ENCODE measurements around the gene ADCY9. TPM values are rescaled to one million over a fixed set of nuclear protein-coding genes. Genes with fewer than 3 reads are reported as not detected.

ADCY9 gene
- total and polyA plus RNA-seq, 2 experiments from 2014 or later = 2.2 to 18.3 TPM

- Histone ChIP-seq H3K4me2 (no peak overlapping the region), H3K36me3 (ENCODE audit: insufficient read depth) (no peaks in the 10 kb centered on the region), H3F3A (replicated peaks; ENCODE audit: low read depth) (0 out of 2 replicates have a peak, but pooled peaks cover 4% of the 10 kb centered on the region), H3K27me3 (ENCODE audit: insufficient read depth) (no peaks in the 10 kb centered on the region), H4K20me1 (replicated peaks; ENCODE audit: insufficient read depth) (no peaks in the 10 kb centered on the region), H3K27ac (ENCODE audit: low read depth) (no peak overlapping the region), H3K9me2 (ENCODE audit: insufficient read depth) (no peaks in the 10 kb centered on the region), H3K79me2 (replicated peaks; ENCODE audit: insufficient read depth) (no peaks in the 10 kb centered on the region), H2AFZ (no peak overlapping the region), H3K4me1 (ENCODE audit: insufficient read depth) (no peaks in the 10 kb centered on the region), H3K4me3 (no peak overlapping the region)
- DNase-seq (ENCODE audit: low spot score) = no peak
- TF ChIP-seq ZNF114 (CRISPR knock-in tag; IDR thresholded peaks at IDR 0.05) = no peak
- TF ChIP-seq NANOG (IDR thresholded peaks at IDR 0.05; ENCODE audit: borderline replicate concordance) = no peak
- TF ChIP-seq REST (IDR thresholded peaks at IDR 0.05; ENCODE audit: unreplicated experiment) = no peak
- TF ChIP-seq POLR2AphosphoS5 (IDR thresholded peaks at IDR 0.05; ENCODE audit: low read depth) = no peak
- no peak for TF ChIP-seq ZNF462 (CRISPR knock-in tag; IDR thresholded peaks at IDR 0.05)
- TF ChIP-seq EZH2phosphoT487 (IDR thresholded peaks at IDR 0.05; ENCODE audit: unreplicated experiment) = no peak
- no peak for TF ChIP-seq ZNF331 (CRISPR knock-in tag; IDR thresholded peaks at IDR 0.05; ENCODE audit: low read depth)
- no peak for TF ChIP-seq CREB1 (CRISPR knock-in tag; IDR thresholded peaks at IDR 0.05; ENCODE audit: low read depth)
- TF ChIP-seq CTCF (conservative IDR thresholded peaks at IDR 0.05; ENCODE audit: low read depth in 2 of 2) = no peak
- no peak for TF ChIP-seq JUNB (IDR thresholded peaks at IDR 0.05; ENCODE audit: unreplicated experiment)
- TF ChIP-seq ETS1 (IDR thresholded peaks at IDR 0.05) = no peak
- no peak for TF ChIP-seq EZH2 (IDR thresholded peaks at IDR 0.05; ENCODE audit: low read depth, unreplicated experiment)
- no peak for TF ChIP-seq STAT1 (IDR thresholded peaks at IDR 0.05; ENCODE audit: unreplicated experiment)
- H3K4me3 Mint-ChIP-seq = no peak overlapping the region
- ATAC-seq = no peak
- no peaks in the 10 kb centered on the region for H3K36me3 Mint-ChIP-seq (ENCODE audit: low read depth)
- H3K4me1 Mint-ChIP-seq = no peaks in the 10 kb centered on the region
- H3K9me3 Mint-ChIP-seq = no peaks in the 10 kb centered on the region
- no peak overlapping the region for H3K27ac Mint-ChIP-seq
- no peaks in the 10 kb centered on the region for H3K27me3 Mint-ChIP-seq (ENCODE audit: insufficient read depth, low read depth, poor library complexity)
Observed at GRCh38 chr16:3949946-3950342, 166.3 kb downstream of the ADCY9 start.

All from GM23338 (cell line).